DMS 273 (cell line): ENCODE measurements around the gene KIDINS220.

ENCODE experiments used
- DNase-seq: peaks from one replicate; lab custom pipeline; 2025; ENCODE audit not compliant: unreplicated experiment; lab: John Stamatoyannopoulos, UW

The KIDINS220 gene

GRCh38 chr2:8805278-8806210 lies 31.9 kb downstream of the KIDINS220 start:
- DNase-seq = peak; percentile 16

GRCh38 chr2:8803658-8804379 lies 33.6 kb downstream of the KIDINS220 start:
- peak; percentile 90 for DNase-seq

- DNase-seq = no peak
These were observed 34.7 kb downstream of the KIDINS220 start for GRCh38 chr2:8802741-8803140.

GRCh38 chr2:8800821-8801220 lies 36.6 kb downstream of the KIDINS220 start:
- DNase-seq = no peak

- no peak for DNase-seq
These were observed 37.2 kb downstream of the KIDINS220 start for GRCh38 chr2:8800218-8800617.

- no peak for DNase-seq
These were observed 38.4 kb downstream of the KIDINS220 start for GRCh38 chr2:8799004-8799403.

- DNase-seq = no peak
These were observed 39.0 kb downstream of the KIDINS220 start for GRCh38 chr2:8798393-8798792.

- no peak for DNase-seq
These were observed 39.7 kb downstream of the KIDINS220 start for GRCh38 chr2:8797682-8798081.

GRCh38 chr2:8796878-8797550 lies 40.4 kb downstream of the KIDINS220 start:
- DNase-seq = no peak

GRCh38 chr2:8796315-8796848 lies 41.0 kb downstream of the KIDINS220 start:
- no peak for DNase-seq

- DNase-seq = no peak
These were observed 42.2 kb downstream of the KIDINS220 start for GRCh38 chr2:8794923-8795825.

GRCh38 chr2:8790739-8791162 lies 46.7 kb downstream of the KIDINS220 start:
- DNase-seq = no peak

GRCh38 chr2:8786463-8786862 lies 51.0 kb downstream of the KIDINS220 start:
- no peak for DNase-seq

GRCh38 chr2:8779795-8780671 lies 57.4 kb downstream of the KIDINS220 start:
- no peak for DNase-seq

GRCh38 chr2:8774371-8774770 lies 63.0 kb downstream of the KIDINS220 start:
- no peak for DNase-seq

- DNase-seq = no peak
These were observed 70.1 kb downstream of the KIDINS220 start for GRCh38 chr2:8767324-8767723.

GRCh38 chr2:8761529-8762164 lies 75.8 kb downstream of the KIDINS220 start:
- peak; percentile 66 for DNase-seq

GRCh38 chr2:8756716-8757115 lies 80.7 kb downstream of the KIDINS220 start:
- DNase-seq = no peak

- no peak for DNase-seq
These were observed 81.2 kb downstream of the KIDINS220 start for GRCh38 chr2:8756230-8756629.
